Activated T-cell treated with anti-CD3 and anti-CD28 coated beads for 24 hours (primary cell): ENCODE measurements around the gene DIPK2A.

Source experiments
- DNase-seq: peaks from one replicate; pipeline ENCODE4 v3.0.0-alpha.2; 2020; ENCODE audit warnings: low read depth

Gene DIPK2A, protein sequence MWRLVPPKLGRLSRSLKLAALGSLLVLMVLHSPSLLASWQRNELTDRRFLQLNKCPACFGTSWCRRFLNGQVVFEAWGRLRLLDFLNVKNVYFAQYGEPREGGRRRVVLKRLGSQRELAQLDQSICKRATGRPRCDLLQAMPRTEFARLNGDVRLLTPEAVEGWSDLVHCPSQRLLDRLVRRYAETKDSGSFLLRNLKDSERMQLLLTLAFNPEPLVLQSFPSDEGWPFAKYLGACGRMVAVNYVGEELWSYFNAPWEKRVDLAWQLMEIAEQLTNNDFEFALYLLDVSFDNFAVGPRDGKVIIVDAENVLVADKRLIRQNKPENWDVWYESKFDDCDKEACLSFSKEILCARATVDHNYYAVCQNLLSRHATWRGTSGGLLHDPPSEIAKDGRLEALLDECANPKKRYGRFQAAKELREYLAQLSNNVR

DNA sequence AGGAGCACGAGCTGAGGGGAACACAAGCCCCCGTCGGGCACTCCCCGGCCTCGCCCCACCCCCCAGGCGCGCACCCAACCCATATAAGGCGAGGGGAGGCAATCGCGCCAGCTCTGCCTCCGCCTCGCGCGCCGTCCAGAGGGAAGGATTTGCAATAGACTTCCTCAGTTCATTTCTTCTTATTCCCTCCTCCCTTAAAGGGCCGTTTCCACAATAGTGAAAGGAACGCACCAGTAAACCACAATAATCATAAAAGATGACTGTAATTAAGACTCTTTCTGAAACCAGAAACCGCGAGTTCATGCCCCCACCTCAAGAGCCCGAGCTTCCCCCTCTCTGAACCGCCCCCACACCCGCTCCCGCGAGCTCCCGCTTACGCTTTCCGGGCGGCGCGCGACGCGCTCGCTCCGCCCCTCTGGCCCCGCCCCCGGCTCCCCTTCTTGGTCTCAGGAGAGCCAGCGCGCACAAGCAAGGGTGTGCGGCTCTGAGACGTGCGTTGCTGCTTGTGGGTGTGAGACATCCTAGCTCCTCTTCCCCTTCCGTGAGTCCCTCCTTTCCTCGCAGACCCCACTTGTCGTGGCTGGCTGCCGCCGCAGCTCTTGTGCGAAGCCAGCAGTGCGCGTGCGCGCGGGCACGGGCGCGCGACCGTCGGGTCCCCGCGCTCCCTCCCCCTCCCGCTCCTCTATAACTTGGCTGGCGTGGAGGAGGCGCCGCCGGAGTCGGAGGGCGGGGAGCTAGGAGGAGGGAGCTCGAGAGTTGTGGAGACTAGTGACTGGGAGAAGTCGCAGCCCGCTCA is at the start of gene DIPK2A:
DIPK2A (plus strand) TSS at position 465 of the 796 bp plus-strand sequence. CDS start 510 bp downstream, outside the sequence.
- peak; percentile 94 for DNase-seq

DNA sequence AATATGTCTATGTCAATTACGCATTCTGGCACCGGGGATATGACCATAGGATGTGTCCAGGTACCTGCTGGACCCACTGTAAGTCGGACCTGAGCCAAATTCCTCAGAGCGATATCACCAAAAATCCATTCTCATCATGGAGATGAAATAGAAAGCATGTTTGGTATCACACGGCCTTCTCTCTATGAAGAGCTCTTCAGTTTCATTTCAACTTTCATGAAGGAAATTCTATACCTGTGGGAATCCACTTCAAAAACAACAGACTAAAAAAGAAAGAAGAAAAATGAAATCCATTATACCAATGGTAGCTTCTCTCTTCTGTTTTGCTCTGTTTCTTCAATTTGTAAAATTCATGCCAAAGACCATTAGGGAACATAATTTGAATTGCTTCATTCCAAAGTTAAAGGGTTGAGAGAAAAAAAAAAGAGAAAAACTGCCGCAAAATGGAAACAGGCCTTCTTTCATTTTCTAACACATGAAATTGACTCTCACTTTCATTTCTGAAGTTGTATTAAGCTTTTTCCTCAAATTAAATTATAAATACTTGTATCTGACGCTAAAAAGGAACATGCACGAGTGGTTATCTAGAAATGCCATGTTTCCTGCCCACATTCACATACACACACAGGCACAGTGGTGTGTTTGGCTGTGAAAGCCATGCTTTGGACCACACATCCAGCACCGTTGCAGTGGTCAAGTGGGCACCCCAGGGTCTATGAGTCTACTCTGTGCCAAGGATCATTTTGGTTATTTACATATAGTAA is 46.9 kb upstream of the DIPK2A start:
- no peak for DNase-seq

DNA sequence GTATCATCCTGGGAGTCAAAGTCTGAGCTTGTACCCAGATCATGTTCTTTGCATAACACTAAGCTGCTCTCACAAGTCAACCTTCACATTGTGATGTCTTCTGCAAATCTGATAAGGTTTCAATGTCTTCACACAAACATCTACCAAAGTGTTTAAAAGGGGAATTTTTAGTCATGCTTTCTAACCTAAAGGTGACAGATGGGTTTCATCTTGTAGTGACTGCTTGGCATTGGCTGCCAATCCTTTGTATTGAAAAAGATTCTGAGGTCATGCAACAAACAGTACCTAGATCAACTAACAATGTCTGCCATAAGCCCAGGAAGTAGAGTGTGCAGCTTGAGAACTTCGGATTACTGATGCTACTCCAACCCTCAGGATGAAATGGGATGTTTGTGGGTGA is 43.6 kb upstream of the DIPK2A start:
- no peak for DNase-seq

DNA sequence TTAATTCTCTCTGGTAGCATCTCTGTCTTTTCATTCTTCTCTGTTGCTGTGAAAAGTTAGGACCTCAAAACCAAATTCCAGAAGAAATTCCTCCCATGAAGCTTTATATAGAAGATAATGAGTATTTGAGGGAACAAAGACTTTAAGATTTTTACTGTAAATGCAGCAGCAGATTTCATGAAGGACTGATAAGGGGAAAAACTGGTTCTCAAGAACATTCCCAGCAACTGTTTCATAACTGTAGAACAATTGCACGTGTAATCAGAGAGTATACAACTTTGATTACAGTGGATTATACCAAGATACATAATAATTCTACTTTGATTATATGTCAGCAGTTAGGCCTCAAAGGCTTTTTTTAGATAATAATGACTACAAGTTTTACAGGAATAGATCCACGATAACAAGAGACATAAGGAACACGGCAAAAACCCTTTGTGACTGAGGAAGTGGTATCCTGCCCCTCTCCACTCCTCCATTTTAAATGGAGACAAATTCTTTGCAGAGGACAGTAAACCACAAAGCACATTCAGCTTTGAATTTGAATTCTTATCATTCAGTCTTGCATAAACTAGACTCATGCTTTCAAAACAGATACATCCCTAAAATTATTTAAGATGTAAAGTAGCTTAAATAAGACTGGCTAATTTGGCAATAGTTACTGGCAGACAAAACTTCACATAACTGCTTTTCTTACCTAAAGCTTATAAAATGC is 42.9 kb upstream of the DIPK2A start:
- no peak for DNase-seq

DNA sequence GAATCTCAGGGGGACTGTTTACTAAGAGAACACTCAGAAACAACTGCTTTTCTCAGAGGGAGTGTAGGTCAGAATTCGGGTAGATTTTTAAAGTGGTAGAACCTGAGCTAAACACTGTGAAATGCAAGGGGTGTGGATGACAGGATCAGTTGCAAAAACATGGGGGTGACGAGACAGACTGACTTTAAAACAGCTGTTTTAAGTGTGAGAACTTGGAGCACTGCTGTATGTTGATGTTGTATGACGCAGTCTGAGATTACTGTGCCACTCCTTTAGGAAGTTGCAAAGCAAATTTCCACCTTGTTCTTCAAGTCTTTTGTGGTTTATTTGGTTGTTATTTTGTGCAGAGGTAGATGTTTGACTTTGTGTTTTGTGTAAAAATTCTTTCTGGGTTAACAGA is 36.8 kb upstream of the DIPK2A start:
- no peak for DNase-seq

DNA sequence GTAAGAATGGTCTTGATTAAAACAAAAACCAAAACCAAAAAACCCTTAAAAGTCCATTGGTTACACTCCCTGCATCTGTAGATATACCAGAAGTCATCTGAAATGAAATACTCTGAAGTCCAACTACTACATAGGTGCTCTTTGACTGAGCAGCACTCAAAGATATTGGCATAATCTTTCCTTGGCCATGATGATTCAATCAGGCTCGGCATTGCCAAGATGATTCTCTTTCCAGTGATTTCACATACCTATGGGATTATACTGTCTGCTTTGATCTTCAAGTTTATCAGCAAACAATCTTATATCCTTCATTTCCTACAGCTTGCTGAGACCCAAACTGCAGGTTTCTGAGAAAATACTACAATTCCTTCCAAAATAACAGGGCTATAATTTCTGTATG is 35.9 kb upstream of the DIPK2A start:
- no peak for DNase-seq

DNA sequence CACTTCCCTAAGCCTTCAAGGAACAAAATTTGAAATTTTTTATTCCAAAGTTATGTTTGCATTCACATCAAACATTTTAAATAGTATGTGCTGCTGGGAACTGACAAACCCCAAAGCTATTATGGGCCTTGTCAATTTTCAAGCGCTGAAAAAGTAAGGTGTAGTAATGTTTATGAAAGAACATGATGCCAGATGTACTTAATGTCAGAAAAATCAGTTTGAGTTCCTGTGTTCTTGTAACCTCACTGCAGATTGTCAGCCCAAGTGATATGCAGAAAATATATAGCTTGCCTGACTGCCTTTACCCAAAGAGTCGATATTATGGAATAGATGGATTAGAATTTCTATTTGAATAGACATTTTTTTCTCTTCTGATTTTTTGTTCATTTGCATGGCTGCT is 20.8 kb upstream of the DIPK2A start:
- DNase-seq = no peak

DNA sequence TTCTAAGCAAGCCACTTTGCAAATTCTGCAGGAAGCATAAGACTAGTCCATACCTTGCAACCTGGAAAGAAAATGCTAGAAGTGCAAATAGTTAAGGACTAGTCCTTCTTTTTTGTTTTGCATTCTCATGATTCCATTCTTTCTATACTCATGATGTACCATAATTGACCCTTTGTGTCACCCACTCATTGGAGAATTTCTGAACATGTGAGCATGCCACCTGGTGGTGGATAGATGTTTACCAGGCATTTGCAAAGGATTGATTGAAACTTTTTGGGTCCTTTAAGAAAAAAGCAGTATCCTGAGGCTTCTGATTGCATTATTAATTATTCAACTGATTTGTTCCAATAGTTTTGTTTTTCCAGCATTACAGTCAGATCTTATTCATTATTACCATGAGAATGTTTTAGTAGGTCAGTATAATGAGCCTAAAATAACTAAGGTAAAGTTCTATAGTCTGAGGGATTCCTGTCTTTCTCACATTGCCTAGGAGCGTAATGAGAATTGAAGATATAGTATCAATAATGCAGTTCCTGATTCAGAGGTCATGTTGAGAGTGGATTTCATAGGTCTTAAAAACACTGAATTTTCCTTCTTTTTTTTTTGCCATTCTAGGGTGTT is 20.2 kb upstream of the DIPK2A start:
- no peak for DNase-seq

DNA sequence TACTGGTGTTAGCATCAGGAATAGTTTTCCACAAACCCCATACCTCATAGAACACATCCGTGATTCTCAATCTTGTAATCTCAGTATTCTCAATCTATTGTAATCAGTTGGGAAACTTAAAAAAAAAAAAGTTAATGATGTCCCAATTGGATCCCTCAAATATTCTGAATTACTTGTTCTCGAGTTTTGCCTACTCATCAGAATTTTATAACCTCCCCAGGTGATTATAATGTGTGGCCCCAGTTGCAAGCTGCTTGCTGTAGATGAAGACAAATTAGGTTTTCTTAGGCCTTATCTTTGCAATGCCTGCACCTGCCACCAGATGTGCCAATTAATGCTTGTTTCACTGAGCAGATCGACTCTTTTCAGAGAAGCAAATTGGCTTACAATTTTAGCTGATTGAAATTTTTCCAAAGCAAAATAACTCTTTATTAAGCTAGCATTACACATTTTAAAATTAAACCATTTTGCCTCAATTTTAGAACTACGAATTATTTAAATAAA is 19.0 kb upstream of the DIPK2A start:
- no peak for DNase-seq

DNA sequence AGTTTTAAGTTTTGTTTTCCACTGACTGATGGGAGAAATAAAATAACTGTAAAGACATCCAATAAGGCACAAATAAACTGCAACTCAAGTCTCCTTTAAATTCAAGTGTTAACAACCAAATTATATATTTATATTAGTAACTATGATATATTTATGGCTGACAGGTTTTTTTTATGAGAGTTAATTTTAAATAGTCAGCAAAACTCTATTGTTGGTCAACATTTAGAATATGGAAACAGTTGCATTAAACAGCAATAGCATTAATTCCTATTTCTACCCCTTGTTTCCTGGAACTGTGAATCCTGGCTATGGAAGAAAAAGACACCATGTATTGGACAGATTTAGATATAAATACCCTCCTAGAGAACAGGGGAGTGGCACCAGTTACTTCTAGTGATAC is 16.5 kb upstream of the DIPK2A start:
- DNase-seq = no peak

DNA sequence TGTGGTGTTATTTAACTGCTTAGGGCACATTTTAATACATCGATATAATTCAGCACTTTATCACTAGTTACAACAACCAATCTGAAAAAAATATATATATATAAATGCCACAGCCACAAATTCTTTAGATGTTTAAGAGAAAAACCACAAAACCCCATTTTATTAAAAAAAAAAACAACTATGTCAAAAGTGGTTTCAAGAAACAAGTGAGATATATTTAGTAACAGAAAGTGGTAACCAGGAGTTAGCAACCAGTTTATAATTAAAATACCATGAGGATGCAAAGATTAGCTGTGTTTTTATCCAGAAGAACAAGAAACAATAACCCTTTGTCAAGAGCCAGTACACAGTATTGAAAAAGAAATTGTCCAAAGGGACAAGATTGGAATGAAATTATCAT is 14.8 kb upstream of the DIPK2A start:
- no peak for DNase-seq

DNA sequence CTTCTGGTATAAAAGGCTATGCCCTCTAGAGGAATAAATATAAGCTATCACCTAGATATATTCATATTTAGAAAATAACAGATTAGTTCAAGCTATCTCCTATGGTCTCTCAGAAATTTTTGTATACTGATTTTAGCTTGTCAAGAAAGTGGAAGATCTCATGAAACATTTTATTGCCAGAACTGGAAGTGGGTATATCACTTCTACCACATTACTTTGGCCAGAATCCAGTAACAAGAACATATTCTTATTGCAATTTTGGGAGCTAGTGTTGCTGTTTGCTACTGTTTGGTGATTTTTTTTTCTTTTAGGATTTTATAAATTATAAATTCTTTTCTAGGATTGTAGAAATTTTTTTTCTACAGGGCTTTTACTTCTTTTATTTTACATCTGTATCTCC is 14.2 kb upstream of the DIPK2A start:
- no peak for DNase-seq

DNA sequence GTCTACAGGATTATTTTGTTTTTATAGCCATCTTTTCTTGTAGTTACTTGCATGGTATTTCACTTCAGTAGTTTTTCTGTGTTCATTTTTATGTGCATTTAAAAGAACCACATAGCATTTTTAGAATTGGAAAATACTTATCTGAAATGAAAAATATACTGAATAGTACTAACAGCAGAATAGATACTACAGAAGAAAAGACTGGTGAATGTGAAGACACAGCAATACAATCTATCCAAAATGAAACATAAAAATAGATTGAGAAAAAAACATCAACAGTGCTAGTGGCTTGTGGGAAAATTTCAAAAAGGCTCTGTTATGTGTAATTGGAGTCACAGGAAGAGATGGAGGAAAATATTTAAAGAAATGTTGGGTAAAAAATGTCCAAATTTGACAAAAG is 12.7 kb upstream of the DIPK2A start:
- DNase-seq = no peak

DNA sequence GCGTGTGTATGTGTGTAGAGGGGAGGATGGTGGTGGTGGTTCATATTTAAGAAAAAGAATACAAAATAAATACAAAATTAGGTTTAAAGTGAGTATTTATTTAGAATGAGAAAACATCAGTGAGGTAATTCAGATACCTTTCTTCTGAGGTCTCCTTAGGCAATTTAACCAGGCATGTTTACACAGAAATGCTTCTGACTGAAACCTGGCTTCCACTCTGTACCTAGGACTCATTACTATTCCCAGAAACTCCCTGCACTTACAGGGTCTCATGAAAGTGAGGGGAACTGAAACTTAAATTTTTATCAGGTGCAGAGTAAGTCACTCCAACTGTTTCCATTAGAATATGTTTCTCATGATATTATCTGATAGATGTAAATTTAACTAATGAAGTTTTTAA is 10.3 kb upstream of the DIPK2A start:
- DNase-seq = no peak

DNA sequence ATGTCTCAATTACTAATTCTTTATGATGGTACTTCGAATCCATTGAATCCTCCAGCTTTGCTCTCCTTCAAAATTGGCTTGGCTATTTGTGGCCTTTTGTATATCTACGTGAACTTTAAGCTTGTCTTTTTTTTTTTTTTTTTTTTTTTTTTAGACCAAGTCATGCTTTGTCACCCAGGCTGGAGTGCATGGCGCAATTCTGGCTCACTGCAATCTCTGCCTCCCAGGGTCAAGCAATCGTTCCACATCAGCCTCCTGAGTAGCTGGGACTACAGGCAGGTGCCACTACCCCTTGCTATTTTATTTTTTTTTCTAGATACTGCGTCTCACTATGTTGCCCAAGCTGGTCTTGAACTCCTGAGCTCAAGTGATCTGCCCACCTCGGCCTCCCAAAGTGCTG is 7.7 kb upstream of the DIPK2A start:
- DNase-seq = no peak

DNA sequence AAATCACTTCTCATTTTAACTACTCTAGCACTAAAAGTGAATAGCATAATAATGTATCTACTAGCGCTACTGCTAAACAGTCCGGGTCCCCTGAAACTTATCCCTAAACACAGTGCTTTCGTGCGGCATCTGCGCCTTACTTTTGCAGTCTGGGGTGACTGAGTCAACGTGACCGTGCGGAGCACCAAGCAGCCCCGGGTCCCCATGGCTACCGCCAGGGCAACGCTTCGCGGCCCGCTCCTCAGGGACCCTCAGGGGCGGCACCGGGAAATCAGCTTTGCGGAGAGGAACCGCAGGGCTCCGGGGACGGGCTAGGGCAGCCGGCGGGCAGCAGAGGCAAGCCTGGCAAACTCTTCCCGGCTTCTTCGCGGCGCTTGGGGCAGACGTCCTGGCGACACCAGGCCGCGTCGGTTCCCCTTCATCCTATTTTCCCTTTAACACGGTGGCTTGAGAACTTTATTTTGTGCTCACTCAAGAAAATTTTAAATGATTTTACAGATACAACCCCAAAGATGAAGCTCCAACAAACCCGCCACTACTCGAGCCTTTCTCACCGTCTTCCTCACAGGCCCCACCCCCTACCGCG is 757 bp upstream of the DIPK2A start:
- peak; percentile 35 for DNase-seq

DNA sequence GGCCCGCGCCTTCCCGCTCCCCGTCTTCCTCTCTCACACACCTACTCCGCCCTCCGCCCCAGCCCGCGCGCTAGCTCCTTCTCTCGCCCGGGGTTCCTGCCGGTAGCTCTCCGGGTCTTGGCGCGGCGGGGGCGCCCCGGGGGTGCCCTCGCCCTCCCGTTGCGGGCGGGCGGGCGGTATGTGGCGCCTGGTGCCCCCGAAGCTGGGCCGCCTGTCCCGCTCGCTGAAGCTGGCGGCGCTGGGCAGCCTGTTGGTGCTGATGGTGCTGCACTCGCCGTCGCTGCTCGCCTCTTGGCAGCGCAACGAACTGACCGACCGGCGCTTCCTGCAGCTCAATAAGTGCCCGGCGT is 507 bp downstream of the DIPK2A start:
- peak; percentile 36 for DNase-seq

DNA sequence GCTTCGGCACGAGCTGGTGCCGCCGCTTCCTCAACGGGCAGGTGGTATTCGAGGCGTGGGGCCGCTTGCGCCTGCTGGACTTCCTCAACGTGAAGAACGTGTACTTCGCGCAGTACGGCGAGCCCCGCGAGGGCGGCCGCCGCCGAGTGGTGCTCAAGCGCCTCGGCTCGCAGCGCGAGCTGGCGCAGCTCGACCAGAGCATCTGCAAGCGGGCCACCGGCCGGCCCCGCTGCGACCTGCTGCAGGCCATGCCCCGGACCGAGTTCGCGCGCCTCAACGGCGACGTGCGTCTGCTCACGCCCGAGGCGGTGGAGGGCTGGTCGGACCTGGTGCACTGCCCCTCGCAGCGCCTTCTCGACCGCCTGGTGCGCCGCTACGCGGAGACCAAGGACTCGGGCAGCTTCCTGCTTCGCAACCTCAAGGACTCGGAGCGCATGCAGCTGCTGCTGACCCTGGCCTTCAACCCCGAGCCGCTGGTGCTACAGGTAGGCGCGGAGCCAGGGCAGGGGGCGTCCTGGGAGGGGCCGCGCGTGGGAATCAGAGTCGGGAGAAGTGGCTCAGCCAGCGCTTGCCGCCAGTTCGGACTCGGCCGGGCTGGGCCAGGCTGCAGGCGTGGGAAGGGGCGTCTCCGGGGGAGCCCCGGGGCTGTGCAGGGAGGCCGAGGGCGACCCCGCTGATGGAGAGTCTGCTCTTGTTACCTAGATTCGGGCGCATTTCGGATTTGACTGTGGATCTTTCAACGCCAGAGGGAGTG is 1.1 kb downstream of the DIPK2A start:
- DNase-seq = peak; percentile 57

DNA sequence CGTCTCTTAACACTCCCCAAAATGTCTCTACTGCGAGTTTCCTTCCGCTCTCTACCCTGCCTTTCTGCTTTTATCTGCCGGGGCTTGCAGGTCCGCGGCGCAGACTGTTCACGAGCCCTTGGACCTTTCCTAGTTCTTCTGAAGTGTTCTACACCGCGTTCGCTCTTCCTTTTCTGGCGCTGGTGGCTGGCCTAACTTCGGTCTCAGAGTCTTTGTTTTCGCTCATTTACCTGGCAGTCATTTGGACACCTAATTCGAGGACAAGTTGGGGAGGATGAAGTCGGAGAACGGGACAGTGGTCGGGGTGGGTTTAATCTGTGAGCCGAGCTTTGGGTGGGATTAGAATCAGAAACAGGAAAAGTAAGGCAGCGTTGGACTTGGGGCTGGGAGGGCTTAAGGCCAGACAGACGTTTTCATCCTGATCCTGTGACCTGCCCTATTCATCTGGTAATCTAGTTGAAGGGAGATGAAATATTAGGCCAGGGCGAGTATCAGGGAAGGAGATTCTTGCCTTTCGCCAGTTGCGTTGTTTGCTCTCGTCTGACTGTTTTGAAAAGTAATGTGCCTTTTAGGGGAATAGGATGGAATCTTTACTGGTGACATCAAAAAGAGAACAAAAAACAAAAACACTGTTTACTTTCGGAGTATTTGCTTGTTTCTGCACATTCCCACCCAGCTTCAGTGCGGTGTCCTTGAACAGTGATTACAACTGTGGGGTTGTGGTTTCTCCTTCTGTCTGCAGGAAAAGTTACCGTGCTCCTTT is 1.8 kb downstream of the DIPK2A start:
- DNase-seq = no peak
